ENCODE measurements around the gene FSTL1.

DNA sequence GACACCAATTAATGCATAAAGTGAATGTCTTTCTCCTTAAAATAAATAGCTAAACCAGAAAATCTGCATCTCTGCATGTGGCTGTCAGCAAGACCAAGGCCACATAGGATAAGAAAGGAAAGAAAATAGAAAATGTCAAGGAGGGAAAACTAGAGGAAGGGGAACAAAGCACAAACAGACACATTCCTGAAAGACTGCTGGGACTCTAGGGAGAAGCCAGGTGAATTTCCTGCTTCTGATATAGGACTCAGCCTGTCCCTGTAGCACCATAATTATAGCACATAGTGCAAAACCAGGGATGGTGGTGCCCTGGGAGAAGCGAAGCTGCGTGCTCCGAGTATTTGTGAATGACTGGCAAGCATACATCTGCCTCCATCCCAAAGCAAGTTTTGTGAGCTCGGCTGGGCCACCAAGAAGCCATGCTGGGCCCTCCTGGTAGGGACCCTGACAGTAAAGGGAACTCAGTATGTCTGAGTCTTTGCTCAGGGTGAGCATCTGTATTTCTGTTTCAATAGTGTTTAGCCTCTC is 14.2 kb downstream of the FSTL1 start:
- TF ChIP-seq EP300 (IDR thresholded peaks at IDR 0.05) = no peak
- TF ChIP-seq, protein P1, sequence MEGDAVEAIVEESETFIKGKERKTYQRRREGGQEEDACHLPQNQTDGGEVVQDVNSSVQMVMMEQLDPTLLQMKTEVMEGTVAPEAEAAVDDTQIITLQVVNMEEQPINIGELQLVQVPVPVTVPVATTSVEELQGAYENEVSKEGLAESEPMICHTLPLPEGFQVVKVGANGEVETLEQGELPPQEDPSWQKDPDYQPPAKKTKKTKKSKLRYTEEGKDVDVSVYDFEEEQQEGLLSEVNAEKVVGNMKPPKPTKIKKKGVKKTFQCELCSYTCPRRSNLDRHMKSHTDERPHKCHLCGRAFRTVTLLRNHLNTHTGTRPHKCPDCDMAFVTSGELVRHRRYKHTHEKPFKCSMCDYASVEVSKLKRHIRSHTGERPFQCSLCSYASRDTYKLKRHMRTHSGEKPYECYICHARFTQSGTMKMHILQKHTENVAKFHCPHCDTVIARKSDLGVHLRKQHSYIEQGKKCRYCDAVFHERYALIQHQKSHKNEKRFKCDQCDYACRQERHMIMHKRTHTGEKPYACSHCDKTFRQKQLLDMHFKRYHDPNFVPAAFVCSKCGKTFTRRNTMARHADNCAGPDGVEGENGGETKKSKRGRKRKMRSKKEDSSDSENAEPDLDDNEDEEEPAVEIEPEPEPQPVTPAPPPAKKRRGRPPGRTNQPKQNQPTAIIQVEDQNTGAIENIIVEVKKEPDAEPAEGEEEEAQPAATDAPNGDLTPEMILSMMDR (IDR thresholded peaks at IDR 0.05) = no peak
